Measurements from ENCODE around the gene PPP4R2. TPM values are rescaled to one million over a fixed set of nuclear protein-coding genes. Genes with fewer than 3 reads are reported as not detected.

PPP4R2 gene
- total and polyA plus RNA-seq, 10 of the 15 experiments (the other 5 are each of a cell fraction or from before 2014, with no cell fraction given) = 16.7 to 83.4 (median 38.9) TPM

- no peak for DNase-seq (ENCODE audit: low read depth, low spot score)
- no peak overlapping the region for H3K9ac ChIP-seq (ENCODE audit: control insufficient read depth, insufficient read depth, low read length)
- H3K27me3 ChIP-seq (replicated peaks in 1 of 2; ENCODE audit: control insufficient read depth in 2 of 2, insufficient read depth in 2 of 2, low read length in 1 of 2) = no peaks in the 10 kb centered on the region
- in situ Hi-C loops (cut with MboI) (loop anchor here (10.0 kb wide), 1 partner anchor 198 kb away; no protein-coding TSS in a partner anchor), intact Hi-C loops (cut with micrococcal nuclease; ENCODE audit: unreplicated experiment) (no loop called here)
- SMC1A ChIA-PET (ENCODE audit: uncharacterized antibody, unreplicated experiment) = interaction anchor here (5.3 kb wide), 1 partner anchor 55 kb away, joined by 62 read pairs; the partner anchor contains the start of gene PPP4R2
- WGBS (ENCODE audit: insufficient coverage, insufficient replicate concordance, low lambda C conversion rate, missing lambda C conversion rate) = 74% methylated on average over 2 of the region's 2 CpGs
- no peaks in the 10 kb centered on the region; the same call in 1 of the 2 replicates for H3K4me1 ChIP-seq (ENCODE audit: control insufficient read depth, insufficient read depth, low read length)
- RAD21 ChIA-PET (ENCODE audit: unreplicated experiment) = interaction anchor here (0.5 kb wide), 1 partner anchor 233 kb away, joined by 3 read pairs; no protein-coding TSS in a partner anchor
- H3K9me3 ChIP-seq (replicated peaks; ENCODE audit: control insufficient read depth, insufficient read depth, low read length) = no peaks in the 10 kb centered on the region
- FAIRE-seq = no peak
- H3K4me2 ChIP-seq (ENCODE audit: control insufficient read depth, insufficient read depth) = no peak overlapping the region
- BruUV-seq (replicated peaks) = no TSS peak
- peaks cover 37% of the 10 kb centered on the region for H3K79me2 ChIP-seq (ENCODE audit: control insufficient read depth, insufficient read depth, low read length)
- CTCF ChIA-PET = interaction anchor here (1.1 to 8.0 kb wide), 2 partner anchors 59 to 112 kb away, joined by 3 to 110 read pairs; no protein-coding TSS in a partner anchor
- H4K20me1 ChIP-seq (ENCODE audit: control insufficient read depth, insufficient read depth) = no peaks in the 10 kb centered on the region
- no peak overlapping the region for H3K4me3 ChIP-seq
- H3K27ac ChIP-seq (ENCODE audit: control insufficient read depth, insufficient read depth) = no peak overlapping the region
- H3K36me3 ChIP-seq (ENCODE audit: control insufficient read depth in 2 of 2, insufficient read depth in 2 of 2, low read length in 1 of 2) = peaks cover 2 to 15% of the 10 kb centered on the region in 2 experiments; a peak in 3 of 4 replicates
- ATAC-seq = no peak
- H2AFZ ChIP-seq (ENCODE audit: control insufficient read depth, low read depth, low read length) = no peak overlapping the region
- POLR2A ChIA-PET = no interaction called here
- no peak for TF ChIP-seq MLLT1 (IDR thresholded peaks at IDR 0.05)
- no peak for TF ChIP-seq CHD1 (IDR thresholded peaks at IDR 0.05; ENCODE audit: low read depth, low read length)
- TF ChIP-seq ATF2 (IDR thresholded peaks at IDR 0.05; ENCODE audit: low read length) = no peak
- no peak for TF ChIP-seq IKZF2 (IDR thresholded peaks at IDR 0.05)
- TF ChIP-seq FOXK2 (IDR thresholded peaks at IDR 0.05) = no peak
- no peak for TF ChIP-seq RFX5 (IDR thresholded peaks at IDR 0.05; ENCODE audit: low read depth, low read length)
- TF ChIP-seq MAX (IDR thresholded peaks at IDR 0.05; ENCODE audit: low read depth, low read length) = no peak
- no peak for TF ChIP-seq CBFB (IDR thresholded peaks at IDR 0.05; ENCODE audit: low read depth)
- TF ChIP-seq RB1 (IDR thresholded peaks at IDR 0.05; ENCODE audit: borderline replicate concordance) = no peak
- TF ChIP-seq LARP7 (IDR thresholded peaks at IDR 0.05) = no peak
- TF ChIP-seq TAF1 (IDR thresholded peaks at IDR 0.05; ENCODE audit: borderline replicate concordance, low read depth, low read length) = no peak
- no peak for TF ChIP-seq KDM1A (IDR thresholded peaks at IDR 0.05; ENCODE audit: borderline replicate concordance)
- TF ChIP-seq RAD21 (IDR thresholded peaks at IDR 0.05; ENCODE audit: insufficient read depth, low read depth, low read length) = no peak
- TF ChIP-seq, protein P1, sequence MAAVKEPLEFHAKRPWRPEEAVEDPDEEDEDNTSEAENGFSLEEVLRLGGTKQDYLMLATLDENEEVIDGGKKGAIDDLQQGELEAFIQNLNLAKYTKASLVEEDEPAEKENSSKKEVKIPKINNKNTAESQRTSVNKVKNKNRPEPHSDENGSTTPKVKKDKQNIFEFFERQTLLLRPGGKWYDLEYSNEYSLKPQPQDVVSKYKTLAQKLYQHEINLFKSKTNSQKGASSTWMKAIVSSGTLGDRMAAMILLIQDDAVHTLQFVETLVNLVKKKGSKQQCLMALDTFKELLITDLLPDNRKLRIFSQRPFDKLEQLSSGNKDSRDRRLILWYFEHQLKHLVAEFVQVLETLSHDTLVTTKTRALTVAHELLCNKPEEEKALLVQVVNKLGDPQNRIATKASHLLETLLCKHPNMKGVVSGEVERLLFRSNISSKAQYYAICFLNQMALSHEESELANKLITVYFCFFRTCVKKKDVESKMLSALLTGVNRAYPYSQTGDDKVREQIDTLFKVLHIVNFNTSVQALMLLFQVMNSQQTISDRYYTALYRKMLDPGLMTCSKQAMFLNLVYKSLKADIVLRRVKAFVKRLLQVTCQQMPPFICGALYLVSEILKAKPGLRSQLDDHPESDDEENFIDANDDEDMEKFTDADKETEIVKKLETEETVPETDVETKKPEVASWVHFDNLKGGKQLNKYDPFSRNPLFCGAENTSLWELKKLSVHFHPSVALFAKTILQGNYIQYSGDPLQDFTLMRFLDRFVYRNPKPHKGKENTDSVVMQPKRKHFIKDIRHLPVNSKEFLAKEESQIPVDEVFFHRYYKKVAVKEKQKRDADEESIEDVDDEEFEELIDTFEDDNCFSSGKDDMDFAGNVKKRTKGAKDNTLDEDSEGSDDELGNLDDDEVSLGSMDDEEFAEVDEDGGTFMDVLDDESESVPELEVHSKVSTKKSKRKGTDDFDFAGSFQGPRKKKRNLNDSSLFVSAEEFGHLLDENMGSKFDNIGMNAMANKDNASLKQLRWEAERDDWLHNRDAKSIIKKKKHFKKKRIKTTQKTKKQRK (IDR thresholded peaks at IDR 0.05; ENCODE audit: low read depth, low read length) = no peak
- TF ChIP-seq MTA2 (IDR thresholded peaks at IDR 0.05; ENCODE audit: low read depth) = no peak
- no peak for TF ChIP-seq SMAD5 (IDR thresholded peaks at IDR 0.05; ENCODE audit: low read depth)
- TF ChIP-seq POU2F2 (IDR thresholded peaks at IDR 0.05; ENCODE audit: borderline replicate concordance, low read depth, low read length) = no peak
- TF ChIP-seq, protein P2, sequence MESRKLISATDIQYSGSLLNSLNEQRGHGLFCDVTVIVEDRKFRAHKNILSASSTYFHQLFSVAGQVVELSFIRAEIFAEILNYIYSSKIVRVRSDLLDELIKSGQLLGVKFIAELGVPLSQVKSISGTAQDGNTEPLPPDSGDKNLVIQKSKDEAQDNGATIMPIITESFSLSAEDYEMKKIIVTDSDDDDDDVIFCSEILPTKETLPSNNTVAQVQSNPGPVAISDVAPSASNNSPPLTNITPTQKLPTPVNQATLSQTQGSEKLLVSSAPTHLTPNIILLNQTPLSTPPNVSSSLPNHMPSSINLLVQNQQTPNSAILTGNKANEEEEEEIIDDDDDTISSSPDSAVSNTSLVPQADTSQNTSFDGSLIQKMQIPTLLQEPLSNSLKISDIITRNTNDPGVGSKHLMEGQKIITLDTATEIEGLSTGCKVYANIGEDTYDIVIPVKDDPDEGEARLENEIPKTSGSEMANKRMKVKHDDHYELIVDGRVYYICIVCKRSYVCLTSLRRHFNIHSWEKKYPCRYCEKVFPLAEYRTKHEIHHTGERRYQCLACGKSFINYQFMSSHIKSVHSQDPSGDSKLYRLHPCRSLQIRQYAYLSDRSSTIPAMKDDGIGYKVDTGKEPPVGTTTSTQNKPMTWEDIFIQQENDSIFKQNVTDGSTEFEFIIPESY (IDR thresholded peaks at IDR 0.05) = no peak
Measured at GRCh38 chr3:73052857-73053256, 56.2 kb downstream of the PPP4R2 start.
